SK-N-SH (cell line): ENCODE data around the gene LSM14A.

Experiments used
- CTCF ChIP-seq: fragments of 200-600 bp; sonication (generic); IDR thresholded peaks from 2 replicates; pipeline ENCODE4 v1.6.1; 2017; ENCODE audit warnings: antibody characterized with exemption, mild to moderate bottlenecking, moderate library complexity
- EZH2phosphoT487 ChIP-seq: fragments of 200-600 bp; sonication (generic); IDR thresholded peaks from 2 replicates; pipeline ENCODE4 v1.6.1; 2017; ENCODE audit warnings: low read depth, mixed run types, mild to moderate bottlenecking, antibody characterized with exemption, moderate library complexity, borderline replicate concordance
- GATA2 ChIP-seq: sonication (generic); formaldehyde crosslinking; IDR thresholded peaks from 2 replicates; pipeline ENCODE4 v1.5.0; 2020; ENCODE audit warnings: mild to moderate bottlenecking, missing genetic modification reagents
- IRF3 ChIP-seq: fragments of 150-350 bp; IDR thresholded peaks from 2 replicates; pipeline ENCODE4 v1.6.1; 2016; ENCODE audit warnings: mild to moderate bottlenecking, low read depth, low read length
- MAX ChIP-seq: IDR thresholded peaks from 2 replicates; pipeline ENCODE4 v1.4.0; 2012; ENCODE audit warnings: low read depth
- MEF2A ChIP-seq: IDR thresholded peaks from 2 replicates; pipeline ENCODE4 v1.4.0; 2012; ENCODE audit warnings: low read depth, borderline replicate concordance
- NRF1 ChIP-seq: IDR thresholded peaks from 2 replicates; pipeline ENCODE4 v1.6.1; 2012; ENCODE audit warnings: low read depth, mild to moderate bottlenecking, low read length
- POLR2AphosphoS5 ChIP-seq: IDR thresholded peaks from 2 replicates; pipeline ENCODE4 v1.6.1; 2012; ENCODE audit warnings: low read depth, low read length
- RAD21 ChIP-seq: IDR thresholded peaks from 2 replicates; pipeline ENCODE4 v1.6.1; 2012; ENCODE audit warnings: mild to moderate bottlenecking, low read length
- RCOR1 ChIP-seq: fragments of 150-350 bp; IDR thresholded peaks from 2 replicates; pipeline ENCODE4 v1.6.1; 2017; ENCODE audit warnings: antibody characterized with exemption, low read length
- REST ChIP-seq: IDR thresholded peaks from 2 replicates; pipeline ENCODE4 v1.6.1; 2012; ENCODE audit warnings: mild to moderate bottlenecking, low read depth, low read length, moderate library complexity
- RXRA ChIP-seq: IDR thresholded peaks from 2 replicates; pipeline ENCODE4 v1.4.0; 2012; ENCODE audit warnings: low read depth, mild to moderate bottlenecking, borderline replicate concordance
- TAF1 ChIP-seq: IDR thresholded peaks from 2 replicates; pipeline ENCODE4 v1.6.1; 2012; ENCODE audit warnings: low read depth, mild to moderate bottlenecking, low read length, moderate library complexity, borderline replicate concordance
- YY1 ChIP-seq: IDR thresholded peaks from 2 replicates; pipeline ENCODE4 v1.4.0; 2012; ENCODE audit warnings: low read depth, mild to moderate bottlenecking

GRCh38 chr19:34208291-34208884 is 36.1 kb downstream of the LSM14A start:
- TF ChIP-seq CTCF: no peak
- TF ChIP-seq REST: no peak
- no peak for TF ChIP-seq POLR2AphosphoS5
- no peak for TF ChIP-seq NRF1
- TF ChIP-seq RXRA: no peak
- no peak for TF ChIP-seq GATA2
- no peak for TF ChIP-seq EZH2phosphoT487
- no peak for TF ChIP-seq RCOR1
- TF ChIP-seq RAD21: no peak
- TF ChIP-seq MAX: no peak
- TF ChIP-seq YY1: no peak
- TF ChIP-seq MEF2A: no peak
- no peak for TF ChIP-seq IRF3
- TF ChIP-seq TAF1: no peak
